ENCODE results near the gene DPYSL5. TPM values are rescaled to one million over a fixed set of nuclear protein-coding genes. Genes with fewer than 3 reads are reported as not detected.

Gene DPYSL5
- total and polyA plus RNA-seq, 2 donors (not counting 1 experiment from before 2014, with no cell fraction given): not detected

GRCh38 chr2:26915316-26915715 is 67.4 kb downstream of the DPYSL5 start:
- Histone ChIP-seq H2AFZ (ENCODE audit: low read length) (no peak overlapping the region), H3K36me3 (ENCODE audit: control insufficient read depth, insufficient read depth, low read length) (no peaks in the 10 kb centered on the region), H3K27ac (ENCODE audit: insufficient read depth, low read length) (no peak overlapping the region), H3K9ac (ENCODE audit: insufficient read depth, low read length) (no peak overlapping the region), H3K27me3 (ENCODE audit: control insufficient read depth, insufficient read depth, low read length) (peaks cover 50% of the 10 kb centered on the region), H3K4me2 (ENCODE audit: extremely low read depth, insufficient read depth, low read length) (no peak overlapping the region), H3K4me1 (ENCODE audit: control insufficient read depth, extremely low read depth, insufficient read depth, low read length) (no peaks in the 10 kb centered on the region), H3K9me3 (ENCODE audit: control insufficient read depth, insufficient read depth, low read depth, low read length) (no peaks in the 10 kb centered on the region), H3K79me2 (ENCODE audit: control insufficient read depth, insufficient read depth, low read length) (no peaks in the 10 kb centered on the region), H3K4me3 (replicated peaks in 1 of 4; ENCODE audit: control extremely low read depth in 1 of 4, insufficient read depth in 1 of 4, low read depth in 3 of 4, low read length in 4 of 4) (no peak overlapping the region), H4K20me1 (ENCODE audit: control insufficient read depth, extremely low read depth, insufficient read depth, low read length) (no peaks in the 10 kb centered on the region)
- no peak for DNase-seq (ENCODE audit: low read depth in 2 of 2)
- TF ChIP-seq EZH2 (IDR thresholded peaks at IDR 0.05; ENCODE audit: low read length, missing control alignments): no peak
- TF ChIP-seq, protein P1, sequence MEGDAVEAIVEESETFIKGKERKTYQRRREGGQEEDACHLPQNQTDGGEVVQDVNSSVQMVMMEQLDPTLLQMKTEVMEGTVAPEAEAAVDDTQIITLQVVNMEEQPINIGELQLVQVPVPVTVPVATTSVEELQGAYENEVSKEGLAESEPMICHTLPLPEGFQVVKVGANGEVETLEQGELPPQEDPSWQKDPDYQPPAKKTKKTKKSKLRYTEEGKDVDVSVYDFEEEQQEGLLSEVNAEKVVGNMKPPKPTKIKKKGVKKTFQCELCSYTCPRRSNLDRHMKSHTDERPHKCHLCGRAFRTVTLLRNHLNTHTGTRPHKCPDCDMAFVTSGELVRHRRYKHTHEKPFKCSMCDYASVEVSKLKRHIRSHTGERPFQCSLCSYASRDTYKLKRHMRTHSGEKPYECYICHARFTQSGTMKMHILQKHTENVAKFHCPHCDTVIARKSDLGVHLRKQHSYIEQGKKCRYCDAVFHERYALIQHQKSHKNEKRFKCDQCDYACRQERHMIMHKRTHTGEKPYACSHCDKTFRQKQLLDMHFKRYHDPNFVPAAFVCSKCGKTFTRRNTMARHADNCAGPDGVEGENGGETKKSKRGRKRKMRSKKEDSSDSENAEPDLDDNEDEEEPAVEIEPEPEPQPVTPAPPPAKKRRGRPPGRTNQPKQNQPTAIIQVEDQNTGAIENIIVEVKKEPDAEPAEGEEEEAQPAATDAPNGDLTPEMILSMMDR (conservative IDR thresholded peaks at IDR 0.05 in 1 of 2, IDR thresholded peaks at IDR 0.05 in 1 of 2; ENCODE audit: low read depth in 1 of 2, low read length in 2 of 2): no peak

DNA sequence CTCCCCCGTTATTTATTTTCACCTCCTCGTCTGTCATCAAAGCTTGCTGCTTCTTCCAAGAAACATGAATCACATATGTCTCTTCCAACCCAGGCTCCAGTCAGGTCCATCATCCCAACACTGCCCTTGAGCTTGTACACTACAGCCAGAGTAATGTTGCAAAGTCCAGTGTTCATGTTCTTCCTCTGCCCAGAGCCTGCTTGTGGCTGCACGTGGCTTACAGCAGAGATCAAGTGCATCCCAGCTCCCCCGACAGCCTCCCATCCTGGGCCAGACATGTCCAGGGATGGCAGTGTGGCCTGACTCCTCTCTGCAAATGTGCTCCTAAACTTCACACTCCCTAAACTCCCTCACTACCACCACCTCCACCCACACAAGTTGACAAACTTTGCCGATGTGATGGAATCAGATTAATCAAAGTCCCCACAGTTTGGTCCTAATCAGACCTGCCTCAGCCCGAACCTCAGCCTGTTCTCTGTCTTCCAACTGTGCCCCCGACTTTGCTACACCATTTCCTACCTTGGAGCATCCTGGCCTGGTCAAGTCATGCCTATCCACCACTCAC is 68.3 kb downstream of the DPYSL5 start:
- Histone ChIP-seq H4K20me1 (ENCODE audit: control insufficient read depth, extremely low read depth, insufficient read depth, low read length) (no peaks in the 10 kb centered on the region), H3K36me3 (ENCODE audit: control insufficient read depth, insufficient read depth, low read length) (no peaks in the 10 kb centered on the region), H3K79me2 (ENCODE audit: control insufficient read depth, insufficient read depth, low read length) (no peaks in the 10 kb centered on the region), H3K27me3 (ENCODE audit: control insufficient read depth, insufficient read depth, low read length) (peaks cover 50% of the 10 kb centered on the region), H3K4me3 (replicated peaks in 1 of 4; ENCODE audit: control extremely low read depth in 1 of 4, insufficient read depth in 1 of 4, low read depth in 3 of 4, low read length in 4 of 4) (no peak overlapping the region), H3K9ac (ENCODE audit: insufficient read depth, low read length) (no peak overlapping the region), H3K4me1 (ENCODE audit: control insufficient read depth, extremely low read depth, insufficient read depth, low read length) (no peaks in the 10 kb centered on the region), H3K4me2 (ENCODE audit: extremely low read depth, insufficient read depth, low read length) (no peak overlapping the region), H3K9me3 (ENCODE audit: control insufficient read depth, insufficient read depth, low read depth, low read length) (no peaks in the 10 kb centered on the region), H3K27ac (ENCODE audit: insufficient read depth, low read length) (no peak overlapping the region), H2AFZ (ENCODE audit: low read length) (no peak overlapping the region)
- no peak for DNase-seq (ENCODE audit: low read depth in 2 of 2)
- TF ChIP-seq EZH2 (IDR thresholded peaks at IDR 0.05; ENCODE audit: low read length, missing control alignments): no peak
- TF ChIP-seq, protein P1 (conservative IDR thresholded peaks at IDR 0.05 in 1 of 2, IDR thresholded peaks at IDR 0.05 in 1 of 2; ENCODE audit: low read depth in 1 of 2, low read length in 2 of 2): no peak

- H3K4me3 ChIP-seq (replicated peaks in 1 of 4; ENCODE audit: control extremely low read depth in 1 of 4, insufficient read depth in 1 of 4, low read depth in 3 of 4, low read length in 4 of 4): no peak overlapping the region
- peaks cover 46% of the 10 kb centered on the region for H3K27me3 ChIP-seq (ENCODE audit: control insufficient read depth, insufficient read depth, low read length)
- DNase-seq (ENCODE audit: low read depth in 2 of 2): no peak
- TF ChIP-seq EZH2 (IDR thresholded peaks at IDR 0.05; ENCODE audit: low read length, missing control alignments): no peak
- TF ChIP-seq, protein P1 (conservative IDR thresholded peaks at IDR 0.05 in 1 of 2, IDR thresholded peaks at IDR 0.05 in 1 of 2; ENCODE audit: low read depth in 1 of 2, low read length in 2 of 2): no peak
- no peak overlapping the region for H3K4me2 ChIP-seq (ENCODE audit: extremely low read depth, insufficient read depth, low read length)
- no peaks in the 10 kb centered on the region for H3K36me3 ChIP-seq (ENCODE audit: control insufficient read depth, insufficient read depth, low read length)
- H3K9me3 ChIP-seq (ENCODE audit: control insufficient read depth, insufficient read depth, low read depth, low read length): no peaks in the 10 kb centered on the region
- H3K27ac ChIP-seq (ENCODE audit: insufficient read depth, low read length): no peak overlapping the region
- H3K79me2 ChIP-seq (ENCODE audit: control insufficient read depth, insufficient read depth, low read length): no peaks in the 10 kb centered on the region
- no peaks in the 10 kb centered on the region for H3K4me1 ChIP-seq (ENCODE audit: control insufficient read depth, extremely low read depth, insufficient read depth, low read length)
- no peak overlapping the region for H2AFZ ChIP-seq (ENCODE audit: low read length)
- no peaks in the 10 kb centered on the region for H4K20me1 ChIP-seq (ENCODE audit: control insufficient read depth, extremely low read depth, insufficient read depth, low read length)
- no peak overlapping the region for H3K9ac ChIP-seq (ENCODE audit: insufficient read depth, low read length)
Observed at GRCh38 chr2:26917135-26917836, 69.4 kb downstream of the DPYSL5 start.
